GM18498 (cell line): ENCODE measurements around the gene C1QTNF12.

Experiments used
- ATAC-seq: cut with Tn5 transposase; IDR thresholded peaks from one replicate; pipeline ENCODE4 v1.9.1; 2021; ENCODE audit warnings: mild to moderate bottlenecking, moderate library complexity; ENCODE audit not compliant: unreplicated experiment

Gene C1QTNF12

GRCh38 chr1:1246577-1247340 is at the start of gene C1QTNF12:
Gene C1QTNF12 (minus strand): TSS chr1:1246722. CDS start chr1:1246690, 32 bp downstream.
- ATAC-seq: no peak

GRCh38 chr1:1295154-1295923 is 48.8 kb upstream of the C1QTNF12 start:
- ATAC-seq: no peak

GRCh38 chr1:1294250-1294890 is 47.8 kb upstream of the C1QTNF12 start:
- ATAC-seq: no peak

- ATAC-seq: no peak
Measured at GRCh38 chr1:1293263-1294249, 47.0 kb upstream of the C1QTNF12 start.

- ATAC-seq: no peak
Measured at GRCh38 chr1:1292851-1293250, 46.3 kb upstream of the C1QTNF12 start.

- ATAC-seq: no peak
Measured at GRCh38 chr1:1292442-1292779, 45.9 kb upstream of the C1QTNF12 start.

- peak; percentile 62 for ATAC-seq
Measured at GRCh38 chr1:1291548-1292441, 45.3 kb upstream of the C1QTNF12 start.

GRCh38 chr1:1291023-1291528 is 44.6 kb upstream of the C1QTNF12 start:
- no peak for ATAC-seq

- ATAC-seq: no peak
Measured at GRCh38 chr1:1290238-1290731, 43.8 kb upstream of the C1QTNF12 start.

- no peak for ATAC-seq
Measured at GRCh38 chr1:1287288-1288110, 41.0 kb upstream of the C1QTNF12 start.

GRCh38 chr1:1286313-1287261 is 40.1 kb upstream of the C1QTNF12 start:
- no peak for ATAC-seq

- ATAC-seq: no peak
Measured at GRCh38 chr1:1285611-1286311, 39.2 kb upstream of the C1QTNF12 start.

- no peak for ATAC-seq
Measured at GRCh38 chr1:1285102-1285571, 38.6 kb upstream of the C1QTNF12 start.

- no peak for ATAC-seq
Measured at GRCh38 chr1:1284221-1285101, 37.9 kb upstream of the C1QTNF12 start.

GRCh38 chr1:1283821-1284220 is 37.3 kb upstream of the C1QTNF12 start:
- no peak for ATAC-seq

- ATAC-seq: no peak
Measured at GRCh38 chr1:1282998-1283397, 36.5 kb upstream of the C1QTNF12 start.
